Measurements from ENCODE around the gene CLCF1.

GRCh38 chr11:67420646-67421429 lies 47.4 kb upstream of the CLCF1 start:
- TF ChIP-seq POLR2A (IDR thresholded peaks at IDR 0.05) = peak; percentile 49 to 55
- no peak for TF ChIP-seq EP300 (IDR thresholded peaks at IDR 0.05)
- peak in 1 of 4 experiments; percentile 27 for TF ChIP-seq CTCF (IDR thresholded peaks at IDR 0.05)
